HG03097 (cell line): ENCODE measurements around the gene NIP7.

Experiments used
- ATAC-seq: cut with Tn5 transposase; IDR thresholded peaks from one replicate; pipeline ENCODE4 v1.9.1; 2021; ENCODE audit not compliant: unreplicated experiment, low FRiP score

Gene NIP7

GRCh38 chr16:69318177-69318910 is 21.2 kb upstream of the NIP7 start:
- no peak for ATAC-seq

- ATAC-seq = no peak
Observed at GRCh38 chr16:69318911-69319289, 20.7 kb upstream of the NIP7 start.

- ATAC-seq = no peak
Observed at GRCh38 chr16:69319381-69319780, 20.2 kb upstream of the NIP7 start.

GRCh38 chr16:69319826-69320739 is 19.5 kb upstream of the NIP7 start:
- no peak for ATAC-seq

- ATAC-seq = no peak
Observed at GRCh38 chr16:69320740-69321073, 18.9 kb upstream of the NIP7 start.

- no peak for ATAC-seq
Observed at GRCh38 chr16:69321080-69321479, 18.5 kb upstream of the NIP7 start.

- no peak for ATAC-seq
Observed at GRCh38 chr16:69322343-69322742, 17.2 kb upstream of the NIP7 start.

- ATAC-seq = no peak
Observed at GRCh38 chr16:69323415-69323814, 16.2 kb upstream of the NIP7 start.

GRCh38 chr16:69324013-69324531 is 15.5 kb upstream of the NIP7 start:
- no peak for ATAC-seq

GRCh38 chr16:69324585-69325253 is 14.9 kb upstream of the NIP7 start:
- no peak for ATAC-seq

- no peak for ATAC-seq
Observed at GRCh38 chr16:69325784-69326171, 13.8 kb upstream of the NIP7 start.

GRCh38 chr16:69326172-69326873 is 13.2 kb upstream of the NIP7 start:
- no peak for ATAC-seq

- ATAC-seq = no peak
Observed at GRCh38 chr16:69327585-69328310, 11.8 kb upstream of the NIP7 start.

GRCh38 chr16:69328854-69329316 is 10.7 kb upstream of the NIP7 start:
- ATAC-seq = no peak

- no peak for ATAC-seq
Observed at GRCh38 chr16:69329369-69330285, 9.9 kb upstream of the NIP7 start.

- peak; percentile 90 for ATAC-seq
Observed at GRCh38 chr16:69330286-69331109, 9.1 kb upstream of the NIP7 start, which contains the start of gene PDF. PDF (minus strand) TSS chr16:69330588; CDS start chr16:69330570, 18 bp downstream.

GRCh38 chr16:69334696-69335095 is 4.9 kb upstream of the NIP7 start:
- no peak for ATAC-seq
